ENCODE measurements around the gene NPAS3.

GRCh38 chr14:33432407-33433023, 493.8 kb downstream of the NPAS3 start:
- TF ChIP-seq CEBPB (IDR thresholded peaks at IDR 0.05) (no peak), CTCF (IDR thresholded peaks at IDR 0.05) (peak; percentile 46), SREBF2 (IDR thresholded peaks at IDR 0.05) (no peak), SMC3 (IDR thresholded peaks at IDR 0.05) (peak; percentile 53; the same call in 2 of the 3 replicates), USF2 (IDR thresholded peaks at IDR 0.05) (no peak), CBX8 (IDR thresholded peaks at IDR 0.05) (no peak), RAD21 (conservative IDR thresholded peaks at IDR 0.05 in 1 of 2, IDR thresholded peaks at IDR 0.05 in 1 of 2) (peak; percentile 40 to 48; a peak in 4 of 5 replicates), ZC3H11A (IDR thresholded peaks at IDR 0.05) (no peak)

Data from A549 (cell line).